GM18526 (cell line): Measurements from ENCODE around the gene EFCAB8.

Experiments used
- POLR2A ChIP-seq: IDR thresholded peaks from 3 replicates; pipeline ENCODE4 v1.6.1; 2011; ENCODE audit not compliant: insufficient read length; ENCODE audit errors: extremely low read depth

Gene EFCAB8

GRCh38 chr20:32912688-32913087 lies 54.0 kb downstream of the EFCAB8 start:
- no peak for TF ChIP-seq POLR2A

GRCh38 chr20:32914031-32914430 lies 55.3 kb downstream of the EFCAB8 start:
- no peak for TF ChIP-seq POLR2A

DNA sequence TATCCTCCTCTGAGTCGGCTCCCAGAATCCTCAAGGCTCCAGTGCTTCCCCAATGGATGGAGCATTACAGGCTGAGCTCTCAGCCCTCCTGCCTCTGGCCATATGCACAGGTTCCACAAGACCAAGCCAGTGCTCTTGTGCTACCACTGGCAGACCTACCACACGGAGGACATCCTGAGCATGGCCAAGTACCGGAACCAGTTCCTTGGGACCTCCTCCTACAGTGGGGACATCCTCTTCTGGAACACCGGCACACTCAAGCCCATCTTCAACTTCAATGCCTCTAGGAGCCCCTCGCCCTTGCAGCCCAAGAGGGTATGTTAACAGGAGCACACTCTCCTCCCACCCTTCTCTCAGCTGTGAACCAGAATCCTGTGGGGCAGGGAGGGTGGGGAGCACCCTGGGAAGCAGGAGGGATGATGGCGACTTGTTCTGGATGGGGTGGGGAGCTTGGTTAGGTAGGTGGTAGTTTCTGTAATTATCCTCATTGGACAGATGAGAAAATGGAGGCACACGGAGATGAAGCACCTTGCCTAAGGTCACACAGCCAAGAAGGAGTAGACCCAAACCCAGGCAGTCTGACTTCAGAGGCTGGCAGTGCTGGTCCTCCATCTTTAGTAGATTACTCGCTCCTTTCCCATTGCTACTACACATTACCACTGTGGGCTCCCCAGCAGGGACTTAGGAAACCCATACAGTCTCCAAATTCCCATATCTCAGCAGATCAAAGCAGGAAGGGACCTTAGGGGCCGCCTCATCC lies 58.6 kb downstream of the EFCAB8 start:
- no peak for TF ChIP-seq POLR2A

DNA sequence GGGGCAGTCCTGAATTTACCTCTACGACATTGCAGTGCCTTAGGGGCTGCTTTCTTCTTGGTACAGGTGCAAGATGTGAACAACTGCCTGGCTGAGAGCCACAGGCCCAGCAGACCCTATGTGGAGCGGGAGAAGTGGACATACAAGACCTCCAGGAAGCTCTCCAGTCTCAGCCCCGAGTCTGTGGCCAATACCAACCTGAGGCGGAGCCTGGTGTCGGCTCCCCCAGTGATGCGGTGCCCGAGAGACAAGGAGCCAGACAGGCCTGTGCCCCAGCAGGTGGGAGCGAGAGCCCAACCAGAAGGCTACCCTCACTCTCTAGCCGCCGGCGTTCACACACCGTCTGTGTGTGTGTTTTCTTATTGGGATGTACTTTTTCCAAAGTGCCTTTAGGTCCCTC lies 59.6 kb downstream of the EFCAB8 start:
- no peak for TF ChIP-seq POLR2A

- no peak for TF ChIP-seq POLR2A
Observed at GRCh38 chr20:32918751-32919150, 60.0 kb downstream of the EFCAB8 start.

- no peak for TF ChIP-seq POLR2A
Observed at GRCh38 chr20:32920066-32920465, 61.3 kb downstream of the EFCAB8 start.

- TF ChIP-seq POLR2A, result no peak
Observed at GRCh38 chr20:32920530-32921298, 62.0 kb downstream of the EFCAB8 start.

DNA sequence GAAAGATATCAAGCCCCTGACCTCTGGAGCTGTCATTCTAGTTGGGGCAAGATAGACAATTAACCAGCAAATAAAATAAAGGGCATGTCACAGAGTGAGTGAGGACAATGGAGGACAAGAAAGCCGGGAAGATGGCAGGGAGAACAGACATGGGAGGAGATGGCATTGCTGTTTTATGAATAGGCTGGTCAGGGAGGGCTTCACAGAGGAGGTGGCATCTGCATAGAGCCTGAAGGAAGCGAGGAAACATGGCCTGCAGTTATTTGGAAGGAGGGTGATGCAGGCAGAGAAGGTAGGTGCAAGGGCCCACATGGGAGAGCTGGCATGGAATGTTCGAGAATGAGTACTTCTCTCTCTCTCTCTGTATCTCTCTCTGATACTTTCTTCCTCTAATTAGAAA lies 63.7 kb downstream of the EFCAB8 start:
- no peak for TF ChIP-seq POLR2A

- no peak for TF ChIP-seq POLR2A
Observed at GRCh38 chr20:32924781-32925180, 66.1 kb downstream of the EFCAB8 start.

DNA sequence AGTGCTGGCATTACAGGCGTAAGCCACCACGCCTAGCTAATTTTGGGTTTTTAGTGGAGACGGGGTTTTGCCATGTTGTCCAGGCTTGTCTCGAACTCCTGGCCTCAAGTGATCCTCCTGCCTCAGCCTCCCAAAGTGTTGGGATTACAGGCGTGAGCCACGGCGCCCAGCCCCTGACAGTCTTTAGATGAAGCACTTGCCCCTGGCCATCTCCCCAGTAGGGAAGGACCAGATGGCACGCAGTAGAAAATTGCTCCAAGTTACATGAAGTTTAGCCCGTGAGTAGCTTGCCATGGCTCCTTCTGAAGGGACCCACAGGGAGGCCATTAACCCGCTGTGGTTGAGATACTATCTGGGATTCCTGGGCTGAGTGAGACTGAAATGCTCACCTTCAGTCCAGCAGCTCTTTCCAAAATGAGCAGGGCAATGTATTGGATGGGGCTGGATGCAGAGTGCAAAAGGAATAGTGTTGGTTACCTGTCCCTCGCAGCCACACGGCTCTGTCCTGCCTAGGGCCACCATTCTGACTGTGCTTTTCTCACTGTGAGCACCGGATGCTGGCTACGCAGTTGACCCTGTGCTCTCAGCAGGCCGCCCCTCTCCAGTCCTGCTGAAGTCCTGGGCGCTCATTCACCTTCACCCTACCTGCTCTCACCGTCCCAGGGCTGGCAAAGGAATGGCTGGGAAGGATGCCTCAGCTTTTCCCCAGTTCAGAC lies 66.9 kb downstream of the EFCAB8 start:
- TF ChIP-seq POLR2A, result no peak

- no peak for TF ChIP-seq POLR2A
Observed at GRCh38 chr20:32929162-32929561, 70.4 kb downstream of the EFCAB8 start.

DNA sequence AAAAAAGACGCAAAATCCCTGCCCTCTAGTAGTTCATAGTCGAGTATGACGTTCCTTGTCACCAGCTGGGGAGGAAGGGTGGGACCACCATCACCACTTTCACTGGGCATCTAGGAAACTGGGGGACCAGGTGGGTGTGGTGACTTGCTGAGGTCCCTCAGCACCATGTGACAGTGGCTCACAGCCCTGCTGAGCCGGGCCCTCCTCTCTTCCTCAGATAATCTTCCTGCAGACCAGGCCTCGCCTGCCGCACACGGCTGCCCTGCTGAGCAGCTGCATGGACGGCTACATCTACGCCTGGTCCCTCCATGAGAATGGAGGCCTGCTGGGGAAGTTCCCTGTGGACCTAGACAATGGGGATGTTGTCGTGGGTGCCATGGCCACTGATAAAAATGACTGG lies 71.5 kb downstream of the EFCAB8 start:
- TF ChIP-seq POLR2A, result no peak

GRCh38 chr20:32930701-32931100 lies 72.0 kb downstream of the EFCAB8 start:
- TF ChIP-seq POLR2A, result no peak

GRCh38 chr20:32934580-32934979 lies 75.9 kb downstream of the EFCAB8 start:
- no peak for TF ChIP-seq POLR2A

DNA sequence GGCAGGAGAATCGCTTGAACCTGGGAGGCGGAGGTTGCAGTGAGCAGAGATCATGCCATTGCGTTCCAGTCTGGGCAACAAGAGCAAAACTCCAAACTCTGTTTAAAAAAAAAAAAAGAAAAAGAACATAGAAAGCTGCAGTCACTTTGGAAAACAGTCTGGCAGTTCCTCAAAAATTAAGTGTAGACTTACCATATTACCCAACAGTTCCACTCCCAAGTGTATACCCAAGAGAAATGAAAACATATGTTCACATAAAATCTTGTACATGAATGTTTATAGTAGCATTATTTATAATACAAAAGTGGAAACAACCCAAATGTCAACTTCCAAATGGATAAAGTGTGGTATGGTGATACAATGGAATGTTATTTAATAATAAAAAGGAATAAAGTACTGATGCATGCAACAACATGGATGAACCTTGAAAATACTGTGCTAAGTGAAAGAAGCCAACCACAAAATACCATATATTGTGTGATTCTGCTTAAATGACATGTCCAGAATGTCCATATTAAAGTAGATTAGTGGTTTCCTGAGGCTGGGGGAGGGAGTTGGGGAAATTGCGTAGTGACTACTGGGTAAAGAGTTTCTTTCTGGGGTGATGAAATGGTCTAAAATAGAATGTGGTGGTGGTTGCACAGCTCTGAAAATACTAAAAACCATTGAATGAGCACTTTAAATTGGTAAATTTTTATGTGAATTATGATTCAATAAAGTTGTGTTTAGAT lies 82.6 kb downstream of the EFCAB8 start:
- TF ChIP-seq POLR2A, result no peak

DNA sequence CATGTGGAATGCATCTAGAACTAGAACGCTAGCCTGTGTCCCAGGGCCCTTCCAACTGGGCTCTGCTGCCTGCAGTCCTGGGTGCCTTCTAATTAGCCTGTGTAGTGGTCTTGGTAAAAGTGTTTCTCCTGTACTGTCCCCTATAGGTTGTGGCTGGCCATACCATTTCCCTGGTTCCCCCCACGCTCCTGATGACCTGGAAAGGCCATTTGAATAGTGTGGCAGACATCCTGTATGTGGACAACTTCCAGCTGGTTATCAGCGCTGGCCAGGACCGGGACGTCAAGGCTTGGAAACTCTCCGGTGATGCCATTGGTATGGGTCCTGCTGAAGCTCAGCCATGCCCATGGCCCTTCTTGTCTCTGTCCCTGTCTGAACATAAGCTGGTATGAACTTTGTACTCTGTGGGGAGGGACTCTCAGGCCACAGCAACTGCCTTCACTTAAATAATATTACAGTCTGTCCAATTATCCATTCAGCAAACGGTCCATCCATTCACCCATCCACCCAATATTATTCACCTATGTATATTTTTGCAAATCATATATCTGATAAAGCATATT lies 84.8 kb downstream of the EFCAB8 start:
- no peak for TF ChIP-seq POLR2A
